GM21723 (cell line): ENCODE data around the gene TTLL3.
A peak's percentile ranks its signal among the peaks of the same experiment; 100 is the strongest.

Experiments used
- ATAC-seq: cut with Tn5 transposase; IDR thresholded peaks from one replicate; pipeline ENCODE4 v1.9.1; 2021; ENCODE audit warnings: mild to moderate bottlenecking, moderate library complexity; ENCODE audit not compliant: unreplicated experiment

TTLL3 gene

GRCh38 chr3:9780458-9780812 lies 29.6 kb upstream of the TTLL3 start:
- ATAC-seq: no peak

GRCh38 chr3:9780910-9781309 lies 29.2 kb upstream of the TTLL3 start:
- ATAC-seq: no peak

- no peak for ATAC-seq
Observed at GRCh38 chr3:9781551-9781950, 28.5 kb upstream of the TTLL3 start.

GRCh38 chr3:9781978-9782603 lies 28.0 kb upstream of the TTLL3 start:
- no peak for ATAC-seq

- ATAC-seq: no peak
Observed at GRCh38 chr3:9782770-9783169, 27.3 kb upstream of the TTLL3 start.

GRCh38 chr3:9783954-9784353 lies 26.1 kb upstream of the TTLL3 start:
- no peak for ATAC-seq

- ATAC-seq: no peak
Observed at GRCh38 chr3:9784965-9785364, 25.1 kb upstream of the TTLL3 start.

GRCh38 chr3:9785602-9786001 lies 24.5 kb upstream of the TTLL3 start:
- no peak for ATAC-seq

- no peak for ATAC-seq
Observed at GRCh38 chr3:9786209-9786739, 23.8 kb upstream of the TTLL3 start.

GRCh38 chr3:9786825-9787669 lies 23.0 kb upstream of the TTLL3 start:
- ATAC-seq: no peak

- ATAC-seq: no peak
Observed at GRCh38 chr3:9787714-9788113, 22.3 kb upstream of the TTLL3 start.

GRCh38 chr3:9791127-9791526 lies 18.9 kb upstream of the TTLL3 start:
- no peak for ATAC-seq

- ATAC-seq: no peak
Observed at GRCh38 chr3:9791790-9792404, 18.2 kb upstream of the TTLL3 start.

GRCh38 chr3:9792405-9793160 lies 17.5 kb upstream of the TTLL3 start, which contains the start of the genes ARPC4 and TADA3:
ARPC4 (plus strand) TSS chr3:9793082; CDS start chr3:9793122, 40 bp downstream.
TADA3 (minus strand) TSS chr3:9792473; CDS start chr3:9791466, 1,007 bp downstream.
- peak; percentile 88 for ATAC-seq

GRCh38 chr3:9793161-9793781 lies 16.8 kb upstream of the TTLL3 start:
- ATAC-seq: no peak

GRCh38 chr3:9794400-9794799 lies 15.7 kb upstream of the TTLL3 start:
- no peak for ATAC-seq

- no peak for ATAC-seq
Observed at GRCh38 chr3:9795207-9795606, 14.9 kb upstream of the TTLL3 start.

- ATAC-seq: no peak
Observed at GRCh38 chr3:9797196-9797945, 12.7 kb upstream of the TTLL3 start.

- no peak for ATAC-seq
Observed at GRCh38 chr3:9800529-9800928, 9.5 kb upstream of the TTLL3 start.

GRCh38 chr3:9803494-9803893 lies 6.6 kb upstream of the TTLL3 start:
- ATAC-seq: no peak
